HepG2 (cell line): ENCODE data around the gene CBLB. TPM values are rescaled to one million over a fixed set of nuclear protein-coding genes. Genes with fewer than 3 reads are reported as not detected.
A peak's percentile ranks its signal among the peaks of the same experiment; 100 is the strongest.

Experiments used
- ATAC-seq: fragments of 200-7000 bp; cut with Tn5 transposase; 3 replicates; pipeline ENCODE4 v1.9.1; 2020; ENCODE audit warnings: mild to moderate bottlenecking, moderate library complexity
- BruUV-seq: library from RNA; stranded (reverse); fragments of 400-500 nt; replicated peaks from 2 replicates; lab custom pipeline; 2021; lab: Mats Ljungman, UMichigan
- CTCF ChIA-PET: fragments of 300-600 bp; formaldehyde crosslinking; extraction: SDS; loops from one replicate; lab custom pipeline; 2021; ENCODE audit warnings: low total read pairs, inconsistent platforms, low intra/inter-chr PET ratio; lab: Yijun Ruan, JAX
- POLR2A ChIA-PET: fragments of 350-600 bp; sonication (Branson Sonifier 250); formaldehyde crosslinking; loops from one replicate; lab custom pipeline; 2020; ENCODE audit warnings: antibody characterized with exemption, inconsistent platforms; lab: Yijun Ruan, JAX
- DNase-seq: peaks from one replicate; pipeline ENCODE4 v3.0.0-alpha.2; 2015; ENCODE audit warnings: low spot score
- FAIRE-seq: peaks from 3 replicates; lab custom pipeline; 2011; peaks lifted over from hg19 to GRCh38; lab: Jason Lieb, UNC
- H2AFZ ChIP-seq: one replicate; pipeline ENCODE4 v1.6.1; 2011; ENCODE audit warnings: low read length, inconsistent platforms
- H3K27ac ChIP-seq: fragments of 300-600 bp; 3 replicates; pipeline ENCODE4 v1.8.0; 2011; ENCODE audit warnings: mixed run types, mild to moderate bottlenecking, mixed read lengths, low read length, inconsistent platforms; ENCODE audit not compliant: insufficient read depth; ENCODE audit errors: extremely low read length
- H3K27me3 ChIP-seq, 2 experiments: fragments of 200-600 bp in 1 of 2; 2 replicates in 1 of 2; 3 replicates in 1 of 2; pipeline versions ENCODE4 v1.6.0 to v1.8.0; 2011; ENCODE audit warnings: low read length in 2 of 2, mild to moderate bottlenecking in 2 of 2, moderate library complexity in 2 of 2, inconsistent platforms in 1 of 2; ENCODE audit not compliant: insufficient read depth in 2 of 2, control insufficient read depth in 1 of 2
- H3K36me3 ChIP-seq, 2 experiments: fragments of 200-600 bp in 1 of 2; replicated peaks in 1 of 2; 2 replicates in 1 of 2; 3 replicates in 1 of 2; pipeline versions ENCODE4 v1.5.1 to v1.8.0; 2011; ENCODE audit warnings: low read length in 2 of 2, inconsistent platforms in 1 of 2; ENCODE audit not compliant: insufficient read depth in 2 of 2, control insufficient read depth in 1 of 2
- H3K4me1 ChIP-seq: 2 replicates; pipeline ENCODE4 v1.5.1; 2012; ENCODE audit warnings: low read length, inconsistent platforms; ENCODE audit not compliant: insufficient read depth
- H3K4me2 ChIP-seq: 2 replicates; pipeline ENCODE4 v1.6.0; 2011; ENCODE audit warnings: low read depth, low read length, inconsistent platforms
- H3K4me3 ChIP-seq, 3 experiments: fragments of 200-600 bp in 1 of 3; sonication (generic), shearing (Covaris generic) in 1 of 3; replicated peaks in 1 of 3; 2 replicates each; pipeline ENCODE4 v1.5.1; 2011 to 2016; ENCODE audit warnings: low read length in 3 of 3, inconsistent platforms in 2 of 3, low read depth in 2 of 3, mild to moderate bottlenecking in 2 of 3, control low read depth in 1 of 3, mixed read lengths in 1 of 3; ENCODE audit not compliant: insufficient read depth in 1 of 3
- H3K79me2 ChIP-seq: one replicate; pipeline ENCODE4 v1.6.1; 2011; ENCODE audit warnings: low read length, inconsistent platforms; ENCODE audit not compliant: insufficient read depth
- H3K9ac ChIP-seq: 2 replicates; pipeline ENCODE4 v1.6.0; 2011; ENCODE audit warnings: mild to moderate bottlenecking, low read depth, low read length, inconsistent platforms; ENCODE audit not compliant: insufficient read depth
- H3K9me3 ChIP-seq: 2 replicates; pipeline ENCODE4 v1.5.1; 2012; ENCODE audit warnings: mild to moderate bottlenecking, low read length
- H4K20me1 ChIP-seq: 2 replicates; pipeline ENCODE4 v1.6.0; 2011; ENCODE audit warnings: inconsistent platforms, mild to moderate bottlenecking, low read length, moderate library complexity; ENCODE audit not compliant: insufficient read depth
- GPBP1L1 ChIP-seq: sonication (generic); formaldehyde crosslinking; IDR thresholded peaks from 2 replicates; pipeline ENCODE4 v1.5.0; 2020; ENCODE audit warnings: mild to moderate bottlenecking, missing genetic modification reagents
- ISX ChIP-seq: sonication (generic); formaldehyde crosslinking; conservative IDR thresholded peaks from 2 replicates; pipeline ENCODE4 v1.5.0; 2020; ENCODE audit warnings: missing genetic modification reagents
- MAFF ChIP-seq: IDR thresholded peaks from 2 replicates; pipeline ENCODE4 v1.6.1; 2011; ENCODE audit warnings: low read depth, low read length, improper control_type of control experiment
- MAFK ChIP-seq, 2 experiments: IDR thresholded peaks in 1 of 2; conservative IDR thresholded peaks in 1 of 2; 2 replicates each; pipeline ENCODE4 v1.6.1; 2011; ENCODE audit warnings: improper control_type of control experiment in 2 of 2, low read length in 2 of 2
- MYNN ChIP-seq: sonication (generic); formaldehyde crosslinking; IDR thresholded peaks from 2 replicates; pipeline ENCODE4 v1.4.0; 2020; ENCODE audit warnings: mild to moderate bottlenecking, low read depth, missing genetic modification reagents
- ZNF234 ChIP-seq: sonication (generic); formaldehyde crosslinking; conservative IDR thresholded peaks from 2 replicates; pipeline ENCODE4 v1.5.1; 2020; ENCODE audit warnings: mild to moderate bottlenecking, missing genetic modification reagents
- ZNF652 ChIP-seq: IDR thresholded peaks from 2 replicates; pipeline ENCODE4 v1.6.1; 2016; ENCODE audit warnings: low read depth, borderline replicate concordance
- ZNF780A ChIP-seq: sonication (generic); formaldehyde crosslinking; IDR thresholded peaks from 2 replicates; pipeline ENCODE4 v1.8.0; 2022; ENCODE audit warnings: mild to moderate bottlenecking, missing genetic modification reagents, moderate library complexity
- WGBS: methylation state at CpG from one replicate; pipeline ENCODE4 v1.1.6; 2017; ENCODE audit warnings: low lambda C conversion rate; 5-methylcytosine and 5-hydroxymethylcytosine counted together
- in situ Hi-C: cut with HindIII; loops from 2 replicates; pipeline ENCODE4 v1.10.0; 2017; ENCODE audit warnings: low pct_unique_long_range_greater_than_20kb; ENCODE audit not compliant: extremely low pct_ligation_motif_present
- intact Hi-C: fragments of 100-400 bp; cut with micrococcal nuclease; formaldehyde crosslinking; loops from one replicate; pipeline ENCODE4 v1.10.0; 2022; ENCODE audit not compliant: unreplicated experiment
- polyA plus RNA-seq, 8 experiments: library from polyadenylated mRNA; depleted of rRNA in 3 of 8; stranded (reverse) in 7 of 8; unstranded in 1 of 8; fragments of >200 nt; fragmentation: Illumina TruSeq in 4 of 8; extraction: Trizol in 4 of 8; gene quantifications; 2 replicates each; pipeline versions ENCODE4 v1.2.1 to v1.2.3, GENCODE V29; 2011 to 2016; ENCODE audit warnings: low read depth in 4 of 8, missing spikeins in 1 of 8, mixed read lengths in 1 of 8; ENCODE audit not compliant: insufficient read depth in 1 of 8
- total RNA-seq, 5 experiments: library from RNA; depleted of rRNA; stranded (reverse); fragments of >200 nt; fragmentation: Illumina TruSeq; extraction: Trizol; gene quantifications; 2 replicates each; pipeline ENCODE4 v1.2.3, GENCODE V29; 2016; ENCODE audit warnings: low read depth in 1 of 5

The CBLB gene
- total and polyA plus RNA-seq, 2 of the 13 experiments (the other 11 are each of a cell fraction or from before 2014, with no cell fraction given): 9.8 to 16.4 TPM

- H3K79me2 ChIP-seq: no peaks in the 10 kb centered on the region
- no peaks in the 10 kb centered on the region for H3K27me3 ChIP-seq
- peaks cover 11% of the 10 kb centered on the region; the same call in 1 of the 2 replicates for H4K20me1 ChIP-seq
- DNase-seq (no peak), FAIRE-seq (no peak), ATAC-seq (no peak)
- CTCF ChIA-PET: no interaction called here
- intact Hi-C loops: no loop called here
- H3K4me1 ChIP-seq: no peaks in the 10 kb centered on the region
- H3K4me2 ChIP-seq: no peak overlapping the region
- H3K4me3 ChIP-seq: no peak overlapping the region
- WGBS: 66% methylated on average over 3 of the region's 3 CpGs
- H3K9me3 ChIP-seq: no peaks in the 10 kb centered on the region
- no peak overlapping the region for H2AFZ ChIP-seq
- H3K36me3 ChIP-seq: peaks cover 0 to 4% of the 10 kb centered on the region in 2 experiments; a peak in 2 of 5 replicates
- no peak overlapping the region for H3K9ac ChIP-seq
- no TSS peak for BruUV-seq
- POLR2A ChIA-PET: no interaction called here
- TF ChIP-seq ISX (CRISPR knock-in tag) (no peak), MAFF (peak; percentile 39), MAFK (conservative IDR thresholded peaks at IDR 0.05 in 1 of 2, IDR thresholded peaks at IDR 0.05 in 1 of 2; ENCODE audit: low read length in 2 of 2) (peak; percentile 15 to 55; a peak in 2 of 4 replicates)
- in situ Hi-C loops: no loop called here
- H3K27ac ChIP-seq: no peak overlapping the region
Measured at GRCh38 chr3:105775368-105775767, 93.4 kb downstream of the CBLB start.

- H3K27ac ChIP-seq: no peak overlapping the region
- H3K4me1 ChIP-seq: no peaks in the 10 kb centered on the region
- H3K9me3 ChIP-seq: no peaks in the 10 kb centered on the region
- H3K4me2 ChIP-seq: no peak overlapping the region
- H3K27me3 ChIP-seq: no peaks in the 10 kb centered on the region
- H4K20me1 ChIP-seq: peaks cover 12% of the 10 kb centered on the region; the same call in 1 of the 2 replicates
- H3K36me3 ChIP-seq: peaks cover 0 to 4% of the 10 kb centered on the region in 2 experiments; a peak in 2 of 5 replicates
- DNase-seq (no peak), FAIRE-seq (no peak)
- in situ Hi-C loops (no loop called here), intact Hi-C loops (no loop called here)
- no peak overlapping the region for H3K9ac ChIP-seq
- ChIA-PET CTCF (no interaction called here), POLR2A (no interaction called here)
- WGBS: 94% methylated on average over 1 of the region's 1 CpG
- H3K79me2 ChIP-seq: no peaks in the 10 kb centered on the region
- H2AFZ ChIP-seq: no peak overlapping the region
- no TSS peak for BruUV-seq
- no peak overlapping the region for H3K4me3 ChIP-seq
- TF ChIP-seq ZNF234 (CRISPR knock-in tag) (no peak), ZNF780A (no peak), ZNF652 (CRISPR knock-in tag) (no peak), GPBP1L1 (no peak), MYNN (CRISPR knock-in tag) (no peak), MAFF (no peak)
- TF ChIP-seq, all 625 proteins: peak for 0
- ATAC-seq: no peak
Measured at GRCh38 chr3:105774444-105775180, 94.2 kb downstream of the CBLB start.
